Mesenchymal stem cell (in vitro differentiated cells and primary cell): ENCODE data around the gene RPA1.

Experiments
- DNase-seq: peaks from one replicate; pipeline ENCODE4 v3.0.0-alpha.2; 2013
- H2AFZ ChIP-seq: one replicate; pipeline ENCODE4 v1.6.1; 2013; ENCODE audit warnings: low read depth, mild to moderate bottlenecking, control low read depth, inconsistent platforms, low read length, moderate library complexity
- H2AK5ac ChIP-seq: 2 replicates; pipeline ENCODE4 v1.6.1; 2013; ENCODE audit warnings: low read length, moderate library complexity, mild to moderate bottlenecking, inconsistent platforms; ENCODE audit not compliant: severe bottlenecking
- H2BK120ac ChIP-seq: one replicate; pipeline ENCODE4 v1.6.1; 2013; ENCODE audit warnings: low read depth, mild to moderate bottlenecking, inconsistent platforms, low read length, moderate library complexity
- H2BK12ac ChIP-seq, 2 experiments: one replicate each; pipeline ENCODE4 v1.6.1; 2013; ENCODE audit warnings: inconsistent platforms in 2 of 2, low read length in 2 of 2, mild to moderate bottlenecking in 2 of 2, moderate library complexity in 2 of 2, control low read depth in 1 of 2
- H2BK15ac ChIP-seq: one replicate; pipeline ENCODE4 v1.6.1; 2013; ENCODE audit warnings: mild to moderate bottlenecking, low read depth, inconsistent platforms; ENCODE audit not compliant: poor library complexity, severe bottlenecking
- H2BK5ac ChIP-seq: 2 replicates; pipeline ENCODE4 v1.6.1; 2013; ENCODE audit warnings: low read depth, mild to moderate bottlenecking, low read length, control low read depth, inconsistent platforms; ENCODE audit not compliant: poor library complexity, severe bottlenecking
- H3K14ac ChIP-seq, 2 experiments: one replicate each; pipeline ENCODE4 v1.6.1; 2013; ENCODE audit warnings: inconsistent platforms in 2 of 2, low read length in 2 of 2, control low read depth in 1 of 2, mild to moderate bottlenecking in 1 of 2, moderate library complexity in 1 of 2
- H3K18ac ChIP-seq, 2 experiments: one replicate each; pipeline ENCODE4 v1.6.1; 2013; ENCODE audit warnings: inconsistent platforms in 2 of 2, low read length in 2 of 2, control low read depth in 1 of 2, low read depth in 1 of 2, mild to moderate bottlenecking in 1 of 2
- H3K23ac ChIP-seq, 2 experiments: one replicate each; pipeline ENCODE4 v1.6.1; 2013; ENCODE audit warnings: inconsistent platforms in 2 of 2, low read length in 2 of 2, mild to moderate bottlenecking in 2 of 2, moderate library complexity in 2 of 2, control low read depth in 1 of 2
- H3K27ac ChIP-seq: 2 replicates; pipeline ENCODE4 v1.5.1; 2013; ENCODE audit warnings: mild to moderate bottlenecking, moderate library complexity, low read length, control low read depth, inconsistent platforms; ENCODE audit not compliant: poor library complexity, severe bottlenecking
- H3K27me3 ChIP-seq, 2 experiments: 2 replicates each; pipeline versions ENCODE4 v1.6.1 to v1.7.0; 2013; ENCODE audit warnings: low read length in 2 of 2, mild to moderate bottlenecking in 2 of 2, moderate library complexity in 2 of 2, control low read depth in 1 of 2, inconsistent platforms in 1 of 2; ENCODE audit not compliant: control insufficient read depth in 1 of 2, insufficient read depth in 1 of 2
- H3K36me3 ChIP-seq, 2 experiments: 2 replicates each; pipeline versions ENCODE4 v1.6.1 to v1.7.0; 2013; ENCODE audit warnings: low read length in 2 of 2, control low read depth in 1 of 2, inconsistent platforms in 1 of 2, low read depth in 1 of 2, mild to moderate bottlenecking in 1 of 2; ENCODE audit not compliant: insufficient read depth in 2 of 2, control insufficient read depth in 1 of 2
- H3K4ac ChIP-seq, 2 experiments: one replicate each; pipeline ENCODE4 v1.6.1; 2013; ENCODE audit warnings: inconsistent platforms in 2 of 2, low read length in 2 of 2, mild to moderate bottlenecking in 2 of 2, moderate library complexity in 2 of 2, control low read depth in 1 of 2, low read depth in 1 of 2
- H3K4me1 ChIP-seq: 2 replicates; pipeline ENCODE4 v1.6.1; 2013; ENCODE audit warnings: low read depth, low read length, control low read depth; ENCODE audit not compliant: control insufficient read depth, insufficient read depth
- H3K4me2 ChIP-seq: 2 replicates; pipeline ENCODE4 v1.6.1; 2013; ENCODE audit warnings: low read length, mild to moderate bottlenecking, inconsistent platforms; ENCODE audit not compliant: poor library complexity, severe bottlenecking
- H3K4me3 ChIP-seq, 2 experiments: 2 replicates each; pipeline versions ENCODE4 v1.5.1 to v1.7.0; 2013; ENCODE audit warnings: low read length in 2 of 2, mild to moderate bottlenecking in 2 of 2, control low read depth in 1 of 2, low read depth in 1 of 2; ENCODE audit not compliant: insufficient read depth in 1 of 2
- H3K79me1 ChIP-seq: replicated peaks from 2 replicates; pipeline ENCODE4 v1.6.1; 2013; ENCODE audit warnings: mild to moderate bottlenecking, control low read depth, low read length, inconsistent platforms; ENCODE audit not compliant: poor library complexity, severe bottlenecking
- H3K9ac ChIP-seq: 2 replicates; pipeline ENCODE4 v1.7.0; 2013; ENCODE audit warnings: mild to moderate bottlenecking, low read length, moderate library complexity
- H3K9me3 ChIP-seq: 2 replicates; pipeline ENCODE4 v1.7.0; 2013; ENCODE audit warnings: mild to moderate bottlenecking, low read length; ENCODE audit not compliant: control insufficient read depth
- H4K8ac ChIP-seq: one replicate; pipeline ENCODE4 v1.6.1; 2013; ENCODE audit warnings: inconsistent platforms, mild to moderate bottlenecking, low read length, moderate library complexity
- H4K91ac ChIP-seq: one replicate; pipeline ENCODE4 v1.6.1; 2013; ENCODE audit warnings: mild to moderate bottlenecking, low read length, inconsistent platforms
- WGBS: methylation state at CpG from one replicate; pipeline ENCODE4 v1.1.7; 2013; ENCODE audit warnings: mixed read lengths; 5-methylcytosine and 5-hydroxymethylcytosine counted together

RPA1 gene

GRCh38 chr17:1933875-1934715 lies 104.3 kb downstream of the RPA1 start:
- Histone ChIP-seq H2BK5ac (no peak overlapping the region), H3K4me1 (peaks cover 8% of the 10 kb centered on the region), H3K9ac (no peak overlapping the region), H3K18ac (no peak overlapping the region), H3K4ac (no peak overlapping the region), H3K9me3 (no peaks in the 10 kb centered on the region), H4K8ac (no peak overlapping the region), H2BK12ac (no peak overlapping the region), H2BK120ac (no peak overlapping the region), H3K14ac (no peak overlapping the region), H3K36me3 (peaks cover 0 to 8% of the 10 kb centered on the region in 2 experiments), H3K79me1 (no peaks in the 10 kb centered on the region), H3K27ac (no peak overlapping the region), H3K27me3 (peaks cover 49% of the 10 kb centered on the region in 2 experiments), H3K4me3 (no peak overlapping the region), H3K4me2 (no peak overlapping the region), H3K23ac (no peak overlapping the region), H2AK5ac (no peak overlapping the region), H4K91ac (no peak overlapping the region), H2BK15ac (no peak overlapping the region), H2AFZ (no peak overlapping the region)
- 89% methylated on average over 23 of the region's 27 CpGs for WGBS
- no peak for DNase-seq

DNA sequence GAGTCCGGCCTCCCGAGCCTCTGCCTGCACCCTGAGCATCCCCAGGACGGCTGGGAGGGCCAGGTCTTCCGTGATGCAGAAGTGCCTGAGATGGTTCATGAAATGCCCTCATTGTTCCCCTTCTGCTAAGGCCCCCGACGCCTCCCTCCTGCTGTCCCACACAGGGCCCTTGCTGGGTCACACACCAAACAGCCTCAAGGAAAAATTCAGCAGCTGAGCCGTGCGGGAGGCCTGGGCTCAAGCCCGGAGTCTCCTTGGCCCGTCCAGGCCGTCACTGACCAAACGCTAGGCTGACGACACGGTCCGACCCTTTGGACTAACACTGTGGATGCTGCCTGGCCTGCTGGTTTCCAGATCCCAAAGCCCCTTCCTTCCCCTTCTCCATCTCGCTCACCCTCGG lies 105.1 kb downstream of the RPA1 start:
- H3K23ac ChIP-seq = no peak overlapping the region
- 83% methylated on average over 17 of the region's 17 CpGs for WGBS
- no peak overlapping the region for H2BK15ac ChIP-seq
- no peak overlapping the region for H2BK120ac ChIP-seq
- H3K4ac ChIP-seq = no peak overlapping the region
- no peaks in the 10 kb centered on the region for H3K79me1 ChIP-seq
- H3K27ac ChIP-seq = no peak overlapping the region
- no peak overlapping the region for H3K9ac ChIP-seq
- H3K36me3 ChIP-seq = peaks cover 0 to 8% of the 10 kb centered on the region in 2 experiments
- DNase-seq = no peak
- H3K14ac ChIP-seq = no peak overlapping the region
- H4K8ac ChIP-seq = no peak overlapping the region
- no peak overlapping the region for H2AK5ac ChIP-seq
- no peaks in the 10 kb centered on the region for H3K9me3 ChIP-seq
- H2BK5ac ChIP-seq = no peak overlapping the region
- no peak overlapping the region for H3K18ac ChIP-seq
- H3K4me3 ChIP-seq = no peak overlapping the region
- peaks cover 10% of the 10 kb centered on the region for H3K4me1 ChIP-seq
- peaks cover 45 to 48% of the 10 kb centered on the region in 2 experiments for H3K27me3 ChIP-seq
- no peak overlapping the region for H2AFZ ChIP-seq
- H4K91ac ChIP-seq = no peak overlapping the region
- no peak overlapping the region for H2BK12ac ChIP-seq
- H3K4me2 ChIP-seq = no peak overlapping the region

GRCh38 chr17:1936766-1937165 lies 107.0 kb downstream of the RPA1 start:
- H3K9me3 ChIP-seq = no peaks in the 10 kb centered on the region
- H2BK120ac ChIP-seq = no peak overlapping the region
- DNase-seq = no peak
- no peak overlapping the region for H2BK12ac ChIP-seq
- no peak overlapping the region for H3K4me3 ChIP-seq
- H3K4me2 ChIP-seq = no peak overlapping the region
- H4K91ac ChIP-seq = no peak overlapping the region
- no peak overlapping the region for H3K27ac ChIP-seq
- peaks cover 11% of the 10 kb centered on the region for H3K4me1 ChIP-seq
- no peak overlapping the region for H3K4ac ChIP-seq
- no peak overlapping the region for H3K23ac ChIP-seq
- no peak overlapping the region for H3K18ac ChIP-seq
- peaks cover 41 to 52% of the 10 kb centered on the region in 2 experiments for H3K27me3 ChIP-seq
- no peak overlapping the region for H3K9ac ChIP-seq
- no peak overlapping the region for H2BK5ac ChIP-seq
- H4K8ac ChIP-seq = no peak overlapping the region
- no peak overlapping the region for H2AK5ac ChIP-seq
- 92% methylated on average over 28 of the region's 28 CpGs for WGBS
- H3K36me3 ChIP-seq = peaks cover 0 to 8% of the 10 kb centered on the region in 2 experiments
- no peak overlapping the region for H2BK15ac ChIP-seq
- no peak overlapping the region for H3K14ac ChIP-seq
- H2AFZ ChIP-seq = no peak overlapping the region
- no peaks in the 10 kb centered on the region for H3K79me1 ChIP-seq

DNA sequence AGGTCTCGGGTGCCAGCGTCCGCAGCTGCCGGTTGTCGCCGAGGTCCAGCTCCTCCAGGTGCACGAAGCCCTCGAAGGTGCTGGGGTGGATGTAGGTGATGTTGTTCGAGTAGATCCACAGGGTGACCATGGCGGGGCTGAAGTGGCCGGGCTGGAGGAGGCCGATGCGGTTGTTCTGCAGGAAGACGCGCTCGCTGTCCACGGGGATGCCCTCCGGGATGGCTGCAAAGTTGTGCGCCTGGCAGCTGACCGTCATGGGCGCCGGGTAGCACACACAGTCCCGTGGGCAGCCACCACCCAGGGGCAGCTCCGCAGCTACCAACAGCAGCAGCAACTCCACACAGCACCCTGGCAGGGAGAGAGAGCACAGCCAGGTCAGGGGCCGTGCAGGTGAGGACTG lies 107.7 kb downstream of the RPA1 start:
- no peak overlapping the region for H3K4ac ChIP-seq
- no peak overlapping the region for H4K91ac ChIP-seq
- no peak overlapping the region for H2BK12ac ChIP-seq
- peak overlapping the region in 1 of 2 experiments; percentile 11 for H3K14ac ChIP-seq
- no peak overlapping the region for H3K18ac ChIP-seq
- no peak overlapping the region for H3K27ac ChIP-seq
- no peak overlapping the region for H3K4me3 ChIP-seq
- no peaks in the 10 kb centered on the region for H3K9me3 ChIP-seq
- H3K36me3 ChIP-seq = peaks cover 0 to 8% of the 10 kb centered on the region in 2 experiments
- H2BK120ac ChIP-seq = no peak overlapping the region
- H2BK5ac ChIP-seq = no peak overlapping the region
- H2AFZ ChIP-seq = no peak overlapping the region
- H3K27me3 ChIP-seq = peaks cover 35 to 54% of the 10 kb centered on the region in 2 experiments
- DNase-seq = no peak
- no peaks in the 10 kb centered on the region for H3K79me1 ChIP-seq
- no peak overlapping the region for H3K4me2 ChIP-seq
- no peak overlapping the region for H3K9ac ChIP-seq
- H2AK5ac ChIP-seq = no peak overlapping the region
- no peak overlapping the region for H3K23ac ChIP-seq
- peaks cover 5% of the 10 kb centered on the region for H3K4me1 ChIP-seq
- WGBS = 97% methylated on average over 19 of the region's 25 CpGs
- H4K8ac ChIP-seq = no peak overlapping the region
- H2BK15ac ChIP-seq = no peak overlapping the region
